H7 (cell line): ENCODE data around the gene IKZF1. TPM values are rescaled to one million over a fixed set of nuclear protein-coding genes. Genes with fewer than 3 reads are reported as not detected.

ENCODE experiments used
- DNase-seq: peaks from one replicate; pipeline ENCODE4 v3.0.0; 2012
- H3K27me3 ChIP-seq: 2 replicates; pipeline ENCODE4 v1.6.0; 2011; ENCODE audit warnings: mild to moderate bottlenecking, low read length; ENCODE audit not compliant: control insufficient read depth, insufficient read depth
- H3K36me3 ChIP-seq: replicated peaks from 2 replicates; pipeline ENCODE4 v1.5.1; 2011; ENCODE audit warnings: low read length; ENCODE audit not compliant: control insufficient read depth, insufficient read depth
- H3K4me3 ChIP-seq: 2 replicates; pipeline ENCODE4 v1.5.1; 2011; ENCODE audit warnings: low read depth, mild to moderate bottlenecking, control low read depth, low read length, moderate library complexity; ENCODE audit not compliant: insufficient read depth
- total RNA-seq: library from RNA; depleted of rRNA; stranded (reverse); fragments of >200 nt; shearing (Covaris generic); gene quantifications from 2 replicates; pipeline ENCODE4 v1.2.3, GENCODE V29; 2014; rRNA removed

IKZF1 gene
- total RNA-seq, 1 experiment from 2014 or later = 1.4 TPM

DNA sequence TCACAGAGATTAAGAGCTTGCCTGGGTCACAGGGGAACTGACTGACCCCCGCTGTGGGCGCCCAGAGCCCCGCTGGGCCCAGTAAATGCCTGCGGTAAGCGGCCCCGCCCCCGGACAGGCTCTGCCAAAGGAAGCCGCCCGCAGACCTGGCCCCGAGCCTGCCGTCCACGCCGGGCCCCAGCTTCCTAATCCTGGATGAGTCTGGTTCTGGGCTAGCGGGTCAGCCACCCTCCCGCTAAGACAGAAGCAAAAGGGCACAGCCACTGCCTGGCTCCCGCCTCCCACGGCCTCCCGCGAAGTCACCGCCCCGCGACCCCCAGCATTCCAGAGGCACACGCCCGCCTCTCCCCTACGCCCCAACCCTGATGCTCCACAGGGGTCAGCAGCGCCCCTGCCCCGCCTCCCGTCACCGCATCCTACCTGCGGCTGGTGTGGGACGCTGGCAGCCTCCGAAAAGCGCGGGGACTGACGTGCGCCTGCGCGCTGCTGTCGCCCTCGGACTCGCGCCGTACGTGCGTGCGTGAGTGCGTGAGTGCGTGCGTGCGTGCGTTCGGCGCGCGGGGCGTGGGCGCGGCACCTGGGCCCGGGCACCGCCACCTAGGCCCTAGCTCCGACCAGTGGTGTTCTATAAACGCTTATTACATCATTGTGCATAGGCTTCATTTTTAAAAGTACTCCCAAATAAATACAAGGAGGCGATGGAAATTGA, 145.5 kb downstream of the IKZF1 start, which contains the start of gene FIGNL1:
TSS of gene FIGNL1 (minus strand) at position 470 of the 709 bp plus-strand sequence. CDS start 3,063 bp downstream, outside the sequence.
- peak; percentile 88 for DNase-seq
- no peaks in the 10 kb centered on the region for H3K27me3 ChIP-seq
- peaks cover 1% of the 10 kb centered on the region for H3K36me3 ChIP-seq
- H3K4me3 ChIP-seq = peak within 1 kb of the TSS; percentile 76

DNA sequence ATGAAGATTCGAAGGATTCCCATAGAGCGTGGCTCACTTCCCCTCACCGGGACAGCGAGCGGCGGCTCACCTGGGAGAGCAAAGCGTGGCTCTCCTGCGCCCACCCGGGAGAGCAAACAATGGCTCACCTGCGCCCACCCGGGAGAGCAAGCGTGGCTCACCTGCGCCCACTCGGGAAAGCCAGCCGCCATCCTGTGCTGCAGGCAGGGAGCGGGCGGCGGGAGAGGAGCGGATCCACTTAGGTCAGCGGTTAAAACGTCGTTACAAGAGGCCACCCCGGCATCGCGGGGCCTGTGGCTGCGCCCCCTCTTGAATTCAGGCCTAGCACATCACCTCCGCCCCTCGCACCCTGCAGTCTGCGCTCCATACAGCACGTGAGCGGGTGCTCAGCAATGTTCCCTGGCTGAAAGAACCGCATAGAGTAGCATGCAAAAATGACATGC, 146.1 kb downstream of the IKZF1 start:
- no peaks in the 10 kb centered on the region for H3K27me3 ChIP-seq
- H3K4me3 ChIP-seq = peak overlapping the region; percentile 76
- H3K36me3 ChIP-seq = peaks cover 1% of the 10 kb centered on the region
- DNase-seq = peak; percentile 66

Other genes with a start within 250 kb of the IKZF1 start
- not detected in 2 replicates for gene ZPBP, start 211.5 kb upstream of the IKZF1 start, total RNA-seq
- 19.2 and 24.2 TPM in 2 replicates for gene FIGNL1, start 145.6 kb downstream of the IKZF1 start, total RNA-seq